Choroid plexus epithelial cell (primary cell): ENCODE measurements around the gene LRRC37A3.

Experiments used
- DNase-seq: peaks from one replicate; pipeline ENCODE4 v3.0.0-alpha.2; 2010; ENCODE audit warnings: low read depth
- H3K4me3 ChIP-seq: 2 replicates; pipeline ENCODE4 v1.5.1; 2011; ENCODE audit warnings: low read depth, mild to moderate bottlenecking, control low read depth, low read length, moderate library complexity
- TF ChIP-seq, protein P1 (sequence below): conservative IDR thresholded peaks from 2 replicates; pipeline ENCODE4 v1.5.1; 2011; ENCODE audit warnings: low read depth, mild to moderate bottlenecking, control low read depth, inconsistent platforms, low read length, moderate library complexity

Gene LRRC37A3

DNA sequence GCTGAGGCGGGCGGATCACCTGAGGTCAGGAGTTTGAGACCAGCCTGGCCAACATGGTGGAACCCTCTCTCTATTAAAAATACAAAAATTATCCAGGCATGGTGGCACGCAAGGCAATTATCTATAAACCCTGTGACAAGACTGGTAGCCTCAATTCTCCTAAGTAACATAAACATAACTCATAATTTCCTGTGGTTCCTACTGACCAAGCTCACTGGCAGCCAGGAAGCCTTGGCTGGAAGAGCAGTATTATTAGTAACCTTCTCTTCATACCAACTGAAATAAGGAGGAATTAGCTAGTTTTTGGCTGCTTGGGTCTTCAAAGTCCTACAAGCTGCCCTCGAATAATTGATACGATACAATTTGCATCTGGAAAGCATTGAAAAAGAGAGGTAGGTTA lies 31.6 kb upstream of the LRRC37A3 start:
- TF ChIP-seq, protein P1, sequence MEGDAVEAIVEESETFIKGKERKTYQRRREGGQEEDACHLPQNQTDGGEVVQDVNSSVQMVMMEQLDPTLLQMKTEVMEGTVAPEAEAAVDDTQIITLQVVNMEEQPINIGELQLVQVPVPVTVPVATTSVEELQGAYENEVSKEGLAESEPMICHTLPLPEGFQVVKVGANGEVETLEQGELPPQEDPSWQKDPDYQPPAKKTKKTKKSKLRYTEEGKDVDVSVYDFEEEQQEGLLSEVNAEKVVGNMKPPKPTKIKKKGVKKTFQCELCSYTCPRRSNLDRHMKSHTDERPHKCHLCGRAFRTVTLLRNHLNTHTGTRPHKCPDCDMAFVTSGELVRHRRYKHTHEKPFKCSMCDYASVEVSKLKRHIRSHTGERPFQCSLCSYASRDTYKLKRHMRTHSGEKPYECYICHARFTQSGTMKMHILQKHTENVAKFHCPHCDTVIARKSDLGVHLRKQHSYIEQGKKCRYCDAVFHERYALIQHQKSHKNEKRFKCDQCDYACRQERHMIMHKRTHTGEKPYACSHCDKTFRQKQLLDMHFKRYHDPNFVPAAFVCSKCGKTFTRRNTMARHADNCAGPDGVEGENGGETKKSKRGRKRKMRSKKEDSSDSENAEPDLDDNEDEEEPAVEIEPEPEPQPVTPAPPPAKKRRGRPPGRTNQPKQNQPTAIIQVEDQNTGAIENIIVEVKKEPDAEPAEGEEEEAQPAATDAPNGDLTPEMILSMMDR = no peak
- peak; percentile 25 for DNase-seq
- no peak overlapping the region for H3K4me3 ChIP-seq

- TF ChIP-seq, protein P1 = no peak
- H3K4me3 ChIP-seq = no peak overlapping the region
- DNase-seq = no peak
Measured at GRCh38 chr17:64947152-64947551, 27.9 kb upstream of the LRRC37A3 start.

- no peak overlapping the region for H3K4me3 ChIP-seq
- DNase-seq = no peak
- TF ChIP-seq, protein P1 = no peak
Measured at GRCh38 chr17:64941761-64942160, 22.5 kb upstream of the LRRC37A3 start.

DNA sequence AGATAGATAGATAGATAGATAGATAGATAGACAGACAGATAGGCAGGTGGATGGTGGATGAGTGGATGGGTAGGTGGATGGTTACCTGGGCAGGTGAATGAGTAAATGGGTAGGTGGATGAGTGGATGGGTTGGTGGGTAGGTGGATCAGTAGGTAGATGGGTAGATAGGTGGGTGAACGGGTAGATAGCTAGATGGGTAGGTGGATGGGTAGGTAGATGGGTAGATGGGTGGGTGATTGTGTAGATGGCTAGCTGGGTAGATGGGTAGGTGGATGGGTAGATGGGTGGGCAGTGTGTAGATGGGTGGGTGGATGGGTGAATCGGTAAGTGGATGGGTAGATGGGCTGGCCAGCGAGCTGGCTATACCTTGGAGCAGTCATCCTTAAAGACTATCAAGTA lies 21.8 kb upstream of the LRRC37A3 start:
- H3K4me3 ChIP-seq = no peak overlapping the region
- DNase-seq = no peak
- TF ChIP-seq, protein P1 = no peak

- TF ChIP-seq, protein P1 = no peak
Measured at GRCh38 chr17:64940055-64940454, 20.8 kb upstream of the LRRC37A3 start.

DNA sequence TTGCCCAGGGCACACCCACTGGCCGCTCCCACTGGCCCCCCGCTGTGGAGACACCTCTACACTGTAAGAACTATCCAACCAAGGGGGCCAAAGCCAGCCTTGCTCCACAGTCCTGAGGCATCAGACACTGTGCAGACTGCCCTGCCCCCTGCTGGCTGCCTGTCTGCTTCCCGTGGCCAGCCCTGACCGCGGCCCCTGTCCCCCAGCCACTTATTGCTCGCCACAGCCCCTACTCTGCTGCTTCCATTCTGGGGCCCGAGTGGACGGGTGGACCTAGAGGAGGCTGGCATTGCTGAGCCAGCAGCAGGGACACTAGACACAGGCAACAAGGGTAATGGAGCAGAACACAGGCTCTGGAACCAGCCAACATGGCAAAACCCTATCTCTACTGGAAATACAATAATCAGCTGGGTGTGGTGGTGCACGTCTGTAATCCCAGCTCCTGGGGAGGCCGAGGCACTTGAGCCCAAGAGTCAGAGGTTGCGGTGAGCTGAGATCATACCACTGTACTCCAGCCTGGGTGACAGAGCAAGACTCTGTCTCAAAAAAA lies 19.7 kb upstream of the LRRC37A3 start:
- TF ChIP-seq, protein P1 = peak; percentile 74
- DNase-seq = peak; percentile 53
- no peak overlapping the region for H3K4me3 ChIP-seq

More at GRCh38 chr17:64940055-64940454, 20.8 kb upstream of the LRRC37A3 start:
- no peak overlapping the region for H3K4me3 ChIP-seq
- no peak for DNase-seq

- no peak for DNase-seq
- no peak overlapping the region for H3K4me3 ChIP-seq
- TF ChIP-seq, protein P1 = no peak
Measured at GRCh38 chr17:64938290-64938689, 19.0 kb upstream of the LRRC37A3 start.
